Glutamatergic neuron (in vitro differentiated cells): ENCODE results near the gene LRRIQ4. TPM values are rescaled to one million over a fixed set of nuclear protein-coding genes. Genes with fewer than 3 reads are reported as not detected.

Experiments used
- DNase-seq: peaks from one replicate; pipeline ENCODE4 v3.0.0; 2022
- H3K27ac Mint-ChIP-seq: one replicate; pipeline ENCODE4 v1.8.0; 2020; ENCODE audit warnings: mild to moderate bottlenecking, mixed read lengths, inconsistent platforms; ENCODE audit not compliant: unreplicated experiment
- H3K27me3 Mint-ChIP-seq: one replicate; pipeline ENCODE4 v1.8.0; 2020; ENCODE audit warnings: mild to moderate bottlenecking, moderate library complexity, mixed read lengths, inconsistent platforms; ENCODE audit not compliant: unreplicated experiment
- H3K36me3 Mint-ChIP-seq: one replicate; pipeline ENCODE4 v1.8.0; 2020; ENCODE audit warnings: mild to moderate bottlenecking, mixed read lengths, inconsistent platforms; ENCODE audit not compliant: unreplicated experiment
- H3K4me1 Mint-ChIP-seq: one replicate; pipeline ENCODE4 v1.8.0; 2020; ENCODE audit warnings: mild to moderate bottlenecking, low read depth, mixed read lengths, inconsistent platforms; ENCODE audit not compliant: unreplicated experiment
- H3K4me3 Mint-ChIP-seq: one replicate; pipeline ENCODE4 v1.8.0; 2020; ENCODE audit warnings: mild to moderate bottlenecking, mixed read lengths, inconsistent platforms; ENCODE audit not compliant: unreplicated experiment
- H3K9me3 Mint-ChIP-seq: one replicate; pipeline ENCODE4 v1.8.0; 2020; ENCODE audit warnings: mild to moderate bottlenecking, moderate library complexity, mixed read lengths, inconsistent platforms; ENCODE audit not compliant: unreplicated experiment
- total RNA-seq: library from RNA; stranded (reverse); fragmentation: NEBNext Ultra II Directional; extraction: Animal tissue kit (Norgen Biotek cat#: 25700); gene quantifications from one replicate; pipeline ENCODE4 v1.2.1, GENCODE V29; 2021; ENCODE audit not compliant: unreplicated experiment
- TF ChIP-seq, protein P1 (sequence below): fragments of 200-600 bp; sonication (generic); IDR thresholded peaks from one replicate; pipeline ENCODE4 v1.5.0; 2021; ENCODE audit not compliant: partially characterized antibody, unreplicated experiment

The LRRIQ4 gene
- total RNA-seq, 1 donor from 2014 or later = 0.29 TPM

DNA sequence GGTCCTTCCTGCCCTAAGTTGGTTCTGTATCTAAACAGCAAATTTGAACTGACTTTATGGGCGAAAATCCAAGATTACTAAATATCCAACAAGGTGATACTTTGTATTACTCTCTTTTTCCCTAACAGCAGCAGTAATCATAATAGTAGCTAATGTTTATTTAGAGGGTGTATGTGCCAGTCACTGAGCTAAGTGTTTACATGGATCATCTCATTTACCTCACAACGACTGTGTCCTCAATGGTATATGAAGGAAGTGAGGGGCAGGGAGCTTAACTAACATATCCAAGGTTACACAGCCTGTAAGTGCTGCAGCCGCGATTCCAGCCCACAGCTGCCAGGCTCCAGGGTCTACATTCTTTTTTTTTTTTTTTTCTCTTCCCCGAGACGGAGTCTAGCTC lies 10.3 kb downstream of the LRRIQ4 start:
- Mint-ChIP-seq H3K27me3 (peaks cover 3% of the 10 kb centered on the region), H3K27ac (no peak overlapping the region), H3K4me1 (no peaks in the 10 kb centered on the region), H3K9me3 (no peaks in the 10 kb centered on the region), H3K36me3 (no peaks in the 10 kb centered on the region), H3K4me3 (no peak overlapping the region)
- no peak for DNase-seq
- TF ChIP-seq, protein P1, sequence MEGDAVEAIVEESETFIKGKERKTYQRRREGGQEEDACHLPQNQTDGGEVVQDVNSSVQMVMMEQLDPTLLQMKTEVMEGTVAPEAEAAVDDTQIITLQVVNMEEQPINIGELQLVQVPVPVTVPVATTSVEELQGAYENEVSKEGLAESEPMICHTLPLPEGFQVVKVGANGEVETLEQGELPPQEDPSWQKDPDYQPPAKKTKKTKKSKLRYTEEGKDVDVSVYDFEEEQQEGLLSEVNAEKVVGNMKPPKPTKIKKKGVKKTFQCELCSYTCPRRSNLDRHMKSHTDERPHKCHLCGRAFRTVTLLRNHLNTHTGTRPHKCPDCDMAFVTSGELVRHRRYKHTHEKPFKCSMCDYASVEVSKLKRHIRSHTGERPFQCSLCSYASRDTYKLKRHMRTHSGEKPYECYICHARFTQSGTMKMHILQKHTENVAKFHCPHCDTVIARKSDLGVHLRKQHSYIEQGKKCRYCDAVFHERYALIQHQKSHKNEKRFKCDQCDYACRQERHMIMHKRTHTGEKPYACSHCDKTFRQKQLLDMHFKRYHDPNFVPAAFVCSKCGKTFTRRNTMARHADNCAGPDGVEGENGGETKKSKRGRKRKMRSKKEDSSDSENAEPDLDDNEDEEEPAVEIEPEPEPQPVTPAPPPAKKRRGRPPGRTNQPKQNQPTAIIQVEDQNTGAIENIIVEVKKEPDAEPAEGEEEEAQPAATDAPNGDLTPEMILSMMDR = no peak

DNA sequence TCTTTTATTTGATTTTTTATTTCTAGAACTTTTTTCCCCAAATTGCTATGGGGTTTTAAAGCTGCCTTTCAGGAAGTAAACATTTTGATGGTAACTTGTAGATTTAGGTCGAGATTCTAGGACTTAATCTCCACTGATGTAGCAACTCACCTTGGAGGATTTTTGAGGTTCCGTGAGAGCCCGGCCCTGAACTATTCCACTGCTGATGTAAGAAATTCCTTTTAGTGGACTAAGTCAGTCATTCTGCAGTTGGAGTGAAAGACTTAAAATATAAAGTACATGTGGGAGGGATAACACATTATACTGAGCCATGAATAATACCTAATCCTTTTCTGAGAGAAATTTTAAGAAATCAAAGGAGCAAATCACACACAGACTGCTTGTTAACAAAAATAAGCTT lies 12.6 kb downstream of the LRRIQ4 start:
- Mint-ChIP-seq H3K4me1 (no peaks in the 10 kb centered on the region), H3K36me3 (no peaks in the 10 kb centered on the region), H3K4me3 (no peak overlapping the region), H3K9me3 (no peaks in the 10 kb centered on the region), H3K27ac (no peak overlapping the region), H3K27me3 (peaks cover 3% of the 10 kb centered on the region)
- TF ChIP-seq, protein P1 = no peak
- no peak for DNase-seq

DNA sequence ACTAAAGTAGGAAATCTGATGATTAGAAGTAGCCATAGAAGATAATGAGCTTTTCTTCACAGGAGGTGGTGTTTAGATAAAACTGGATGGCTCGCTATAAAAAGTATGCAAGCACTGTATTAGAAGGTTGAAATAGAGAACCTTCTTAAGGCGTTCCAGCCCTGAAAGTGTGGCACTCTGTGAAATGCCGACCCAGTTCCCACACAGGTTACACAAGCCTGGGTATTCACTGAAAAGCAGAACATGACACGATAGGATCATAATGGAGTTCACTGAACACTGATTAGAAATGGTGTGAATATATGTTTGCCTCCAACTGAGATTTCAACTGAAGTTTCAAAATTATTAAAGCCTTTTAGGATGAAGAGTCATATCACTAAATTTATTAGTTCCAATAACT lies 15.0 kb downstream of the LRRIQ4 start:
- H3K27me3 Mint-ChIP-seq = peaks cover 3% of the 10 kb centered on the region
- DNase-seq = no peak
- H3K36me3 Mint-ChIP-seq = no peaks in the 10 kb centered on the region
- H3K27ac Mint-ChIP-seq = no peak overlapping the region
- H3K9me3 Mint-ChIP-seq = peaks cover 1% of the 10 kb centered on the region
- TF ChIP-seq, protein P1 = no peak
- no peaks in the 10 kb centered on the region for H3K4me1 Mint-ChIP-seq
- H3K4me3 Mint-ChIP-seq = no peak overlapping the region

DNA sequence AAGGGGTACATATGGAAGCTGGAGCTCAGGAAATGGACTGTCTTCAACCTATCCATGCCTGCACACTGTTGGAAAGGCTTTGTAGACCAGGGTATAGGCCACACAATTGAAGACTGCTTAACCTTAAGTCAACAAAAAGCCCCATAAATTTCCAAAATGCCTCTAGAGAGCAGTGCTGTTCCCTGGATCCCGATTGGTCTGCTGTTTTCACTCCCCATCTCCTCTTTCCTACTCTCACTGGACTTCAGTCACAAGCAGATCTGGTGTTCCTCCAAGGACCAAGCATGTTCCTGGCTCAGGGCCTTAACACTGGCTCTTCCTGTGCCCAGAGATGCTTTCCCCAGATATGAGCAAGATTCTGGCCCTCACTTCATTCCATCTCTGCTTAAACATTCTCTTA lies 22.9 kb downstream of the LRRIQ4 start:
- Mint-ChIP-seq H3K27ac (no peak overlapping the region), H3K27me3 (no peaks in the 10 kb centered on the region), H3K4me1 (no peaks in the 10 kb centered on the region), H3K4me3 (no peak overlapping the region), H3K9me3 (peaks cover 1% of the 10 kb centered on the region), H3K36me3 (no peaks in the 10 kb centered on the region)
- TF ChIP-seq, protein P1 = no peak
- no peak for DNase-seq

DNA sequence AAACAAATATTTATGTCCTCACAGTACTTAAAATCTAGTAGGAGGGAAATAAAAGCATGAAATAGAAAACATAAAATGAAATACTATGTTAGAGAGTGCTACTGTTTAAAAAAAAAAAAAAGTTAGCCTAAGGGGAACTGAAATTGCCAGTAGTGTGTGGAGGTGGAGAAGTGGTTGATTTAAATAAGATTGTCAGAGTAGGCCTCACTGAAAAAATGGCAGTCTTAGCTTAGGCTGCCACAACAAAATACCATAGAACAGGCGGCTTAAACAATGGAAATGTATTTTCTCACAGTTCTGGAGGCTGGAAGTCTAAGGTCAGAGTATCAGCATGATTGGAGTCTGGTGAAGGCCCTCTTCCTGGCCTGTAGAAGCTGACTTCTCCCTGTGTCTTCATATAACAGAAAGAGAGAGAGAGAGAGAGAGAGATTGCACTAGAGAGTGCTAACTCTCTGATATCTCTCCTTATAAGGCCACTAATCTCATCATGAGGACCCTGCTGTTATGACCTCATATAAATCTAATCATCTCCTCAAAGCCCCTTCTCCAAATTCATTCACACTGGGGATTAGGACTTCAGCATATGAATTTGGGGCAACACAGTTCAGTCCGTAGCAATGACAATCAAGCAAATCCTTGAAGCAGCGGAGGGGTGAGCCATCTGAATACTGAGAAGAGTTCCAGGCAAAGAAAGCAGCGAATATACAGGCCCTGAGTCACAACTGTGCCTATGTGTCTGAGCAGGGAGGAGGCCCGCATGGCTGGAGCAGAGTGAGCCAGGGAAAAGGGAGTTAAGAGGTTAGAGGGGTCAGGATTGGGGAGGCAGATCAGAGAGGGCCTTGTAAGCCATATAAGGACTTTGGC lies 23.6 kb downstream of the LRRIQ4 start:
- no peak overlapping the region for H3K27ac Mint-ChIP-seq
- no peaks in the 10 kb centered on the region for H3K27me3 Mint-ChIP-seq
- H3K4me3 Mint-ChIP-seq = no peak overlapping the region
- TF ChIP-seq, protein P1 = no peak
- H3K9me3 Mint-ChIP-seq = peaks cover 1% of the 10 kb centered on the region
- no peak for DNase-seq
- H3K4me1 Mint-ChIP-seq = peaks cover 1% of the 10 kb centered on the region
- H3K36me3 Mint-ChIP-seq = no peaks in the 10 kb centered on the region
